Ishikawa (cell line): ENCODE measurements around the gene CAMK1D.

ENCODE experiments used
- CEBPB ChIP-seq: IDR thresholded peaks from 2 replicates; pipeline ENCODE4 v1.6.1; 2012
- EGR1 ChIP-seq: IDR thresholded peaks from 2 replicates; pipeline ENCODE4 v1.6.1; 2012
- EP300 ChIP-seq: IDR thresholded peaks from 2 replicates; pipeline ENCODE4 v1.6.1; 2012; ENCODE audit warnings: borderline replicate concordance
- FOXM1 ChIP-seq: IDR thresholded peaks from 2 replicates; pipeline ENCODE4 v1.6.1; 2012; ENCODE audit warnings: low read depth, borderline replicate concordance
- MAX ChIP-seq: IDR thresholded peaks from 2 replicates; pipeline ENCODE4 v1.6.1; 2012
- NFIC ChIP-seq: IDR thresholded peaks from 2 replicates; pipeline ENCODE4 v1.6.1; 2012
- RAD21 ChIP-seq: IDR thresholded peaks from 2 replicates; pipeline ENCODE4 v1.6.1; 2012; ENCODE audit warnings: low read depth
- REST ChIP-seq: IDR thresholded peaks from 2 replicates; pipeline ENCODE4 v1.6.1; 2012; ENCODE audit warnings: low read depth, mild to moderate bottlenecking
- TAF1 ChIP-seq: IDR thresholded peaks from 2 replicates; pipeline ENCODE4 v1.6.1; 2012; ENCODE audit warnings: low read depth, mild to moderate bottlenecking
- TCF12 ChIP-seq: IDR thresholded peaks from 2 replicates; pipeline ENCODE4 v1.6.1; 2012; ENCODE audit warnings: low read depth
- TEAD4 ChIP-seq: IDR thresholded peaks from 2 replicates; pipeline ENCODE4 v1.6.1; 2012
- USF1 ChIP-seq: IDR thresholded peaks from 2 replicates; pipeline ENCODE4 v1.6.1; 2012
- YY1 ChIP-seq: IDR thresholded peaks from 2 replicates; pipeline ENCODE4 v1.6.1; 2012; ENCODE audit warnings: low read depth
- ZBTB7A ChIP-seq: IDR thresholded peaks from 2 replicates; pipeline ENCODE4 v1.6.1; 2012; ENCODE audit warnings: low read depth

- no peak for TF ChIP-seq TCF12
- no peak for TF ChIP-seq NFIC
- TF ChIP-seq YY1 = no peak
- TF ChIP-seq RAD21 = no peak
- TF ChIP-seq REST = no peak
- TF ChIP-seq CEBPB = no peak
- TF ChIP-seq MAX = no peak
- TF ChIP-seq USF1 = no peak
- no peak for TF ChIP-seq EGR1
- no peak for TF ChIP-seq FOXM1
- TF ChIP-seq TEAD4 = no peak
- no peak for TF ChIP-seq TAF1
- no peak for TF ChIP-seq EP300
- TF ChIP-seq ZBTB7A = no peak
Measured at GRCh38 chr10:12375076-12375504, 25.7 kb downstream of the CAMK1D start.
